Heart left ventricle (tissue), 13 donors: ENCODE results near the gene APLP2.

ENCODE experiments used
- POLR2A ChIP-seq, 2 donors: fragments of 450-650 bp; IDR thresholded peaks; one replicate each; pipeline ENCODE4 v1.6.1; 2017; ENCODE audit warnings: antibody characterized with exemption in 2 of 2, mild to moderate bottlenecking in 2 of 2, moderate library complexity in 2 of 2
- TF ChIP-seq, protein P1 (sequence below), 12 donors: fragments of 200-600 bp; sonication (generic) in 4 of 12; IDR thresholded peaks; one replicate each; pipeline versions ENCODE4 v1.5.0 to v1.8.0; 2018 to 2022; ENCODE audit warnings: antibody characterized with exemption in 12 of 12, mild to moderate bottlenecking in 5 of 12
- donor health status: ischemic (EF 13 %, LVEDD 7.1; RV severe dilation, severe dysfunction).
- donor health status: DM: no; HTN: yes; CAD: no.
- donor health status: DM: no; HTN: no; CAD: no.
- donor health status: ischemic (EF 25% LVEDD 6.9; RV normal size, moderate dysfunction).
- donor health status: ischemic (EF 25% LVEDD 5.7; RV mildly dilated, moderate dysfunction).
- donor health status: ischemic (EF 35%, LVEDD 5.7; RV mildly dilated, moderate dysfunction).
- donor health status: nonischemic (EF 11% LVEDD 7.7; RV severe dilation, severe dysfunction).
- donor health status: DM: yes; HTN: yes; CAD: no.
- donor health status: PGD.
- donor health status: ischemic (EF 29% LVEDD 5.4; RV normal size, mild dysfunction).
- donor health status: nonischemic (EF 23%, LVEDD 6.1; RV moderate dilation, normal function).

DNA sequence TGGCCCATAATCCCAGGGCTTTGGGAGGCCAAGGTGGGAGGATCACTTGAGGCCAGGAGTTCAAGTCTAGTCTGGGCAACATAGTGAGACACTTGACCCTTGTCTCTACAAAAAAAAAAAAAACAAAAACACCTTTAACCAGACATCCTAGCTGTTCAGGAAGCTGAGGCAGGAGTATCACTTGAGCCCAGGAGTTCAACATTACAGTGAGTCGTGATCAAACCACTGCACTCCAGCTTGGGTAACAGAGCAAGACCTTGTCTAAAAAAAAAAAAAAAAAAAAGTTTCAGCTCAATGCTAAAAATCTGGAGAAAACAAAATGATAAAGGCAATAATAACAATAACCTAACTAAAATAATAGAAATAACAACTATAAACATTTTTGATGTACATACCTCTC lies 22.6 kb upstream of the APLP2 start:
- no peak for TF ChIP-seq POLR2A (IDR thresholded peaks at IDR 0.05)
- TF ChIP-seq, protein P1, sequence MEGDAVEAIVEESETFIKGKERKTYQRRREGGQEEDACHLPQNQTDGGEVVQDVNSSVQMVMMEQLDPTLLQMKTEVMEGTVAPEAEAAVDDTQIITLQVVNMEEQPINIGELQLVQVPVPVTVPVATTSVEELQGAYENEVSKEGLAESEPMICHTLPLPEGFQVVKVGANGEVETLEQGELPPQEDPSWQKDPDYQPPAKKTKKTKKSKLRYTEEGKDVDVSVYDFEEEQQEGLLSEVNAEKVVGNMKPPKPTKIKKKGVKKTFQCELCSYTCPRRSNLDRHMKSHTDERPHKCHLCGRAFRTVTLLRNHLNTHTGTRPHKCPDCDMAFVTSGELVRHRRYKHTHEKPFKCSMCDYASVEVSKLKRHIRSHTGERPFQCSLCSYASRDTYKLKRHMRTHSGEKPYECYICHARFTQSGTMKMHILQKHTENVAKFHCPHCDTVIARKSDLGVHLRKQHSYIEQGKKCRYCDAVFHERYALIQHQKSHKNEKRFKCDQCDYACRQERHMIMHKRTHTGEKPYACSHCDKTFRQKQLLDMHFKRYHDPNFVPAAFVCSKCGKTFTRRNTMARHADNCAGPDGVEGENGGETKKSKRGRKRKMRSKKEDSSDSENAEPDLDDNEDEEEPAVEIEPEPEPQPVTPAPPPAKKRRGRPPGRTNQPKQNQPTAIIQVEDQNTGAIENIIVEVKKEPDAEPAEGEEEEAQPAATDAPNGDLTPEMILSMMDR (IDR thresholded peaks at IDR 0.05) = no peak
